Spleen (tissue), 7 donors: ENCODE data around the gene CACNA2D1.

Experiments used
- POLR2A ChIP-seq, 3 donors: fragments of 450-650 bp; IDR thresholded peaks; one replicate each; pipeline ENCODE4 v1.5.1; 2017; ENCODE audit warnings: antibody characterized with exemption in 3 of 3, mild to moderate bottlenecking in 1 of 3
- TF ChIP-seq, protein P1 (sequence below), 11 experiments: fragments of 200-600 bp in 7 of 11; fragments of 450-650 bp in 4 of 11; sonication (generic) in 4 of 11; IDR thresholded peaks in 8 of 11; conservative IDR thresholded peaks in 3 of 11; 1 replicate in 7 of 11; 2 replicates in 4 of 11; pipeline versions ENCODE4 v1.4.0 to v1.8.0; 2016 to 2021; ENCODE audit warnings: antibody characterized with exemption in 11 of 11, inconsistent platforms in 4 of 11, mild to moderate bottlenecking in 1 of 11
- donor health status: DM: no; HTN: no; CAD: no; lungs with moderate emphysema.
- donor health status: DM: no; HTN: no; CAD: no.
- donor health status: DM: no; HTN: no; CAD: no.

DNA sequence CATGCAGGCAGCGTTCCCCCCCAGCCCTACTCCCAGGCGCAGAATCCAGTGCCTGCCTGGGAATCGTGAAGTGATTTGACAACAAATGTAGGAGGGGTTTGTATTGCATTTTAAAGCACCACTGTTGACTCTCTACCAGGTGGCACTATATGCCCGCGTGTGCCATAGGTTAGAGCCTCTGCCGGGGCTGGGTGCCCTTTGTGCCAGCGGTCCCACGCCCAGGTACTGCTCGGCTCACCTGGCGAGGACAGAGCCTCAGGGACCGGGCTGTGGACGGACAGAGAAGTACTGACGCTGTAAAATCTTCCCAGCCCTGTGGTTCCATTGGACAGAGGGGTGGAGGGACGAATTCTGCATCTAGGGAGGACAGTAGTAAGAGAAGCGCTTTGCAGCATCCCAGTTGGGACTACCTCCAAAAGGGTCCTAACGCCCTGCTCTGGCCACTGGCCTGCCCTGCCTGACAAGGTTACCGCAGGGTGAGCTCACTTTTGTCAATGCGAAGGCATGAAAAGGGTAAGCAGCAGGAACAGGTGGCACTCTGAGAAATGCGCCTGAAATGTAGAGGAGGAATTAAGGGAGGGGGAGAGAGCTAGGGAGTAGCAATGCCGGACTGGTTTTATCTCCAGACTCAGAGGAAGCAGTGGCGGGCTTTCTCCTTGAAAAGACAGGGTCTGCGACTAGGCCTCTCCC lies 788 bp upstream of the CACNA2D1 start:
- TF ChIP-seq POLR2A (IDR thresholded peaks at IDR 0.05): no peak
- TF ChIP-seq, protein P1, sequence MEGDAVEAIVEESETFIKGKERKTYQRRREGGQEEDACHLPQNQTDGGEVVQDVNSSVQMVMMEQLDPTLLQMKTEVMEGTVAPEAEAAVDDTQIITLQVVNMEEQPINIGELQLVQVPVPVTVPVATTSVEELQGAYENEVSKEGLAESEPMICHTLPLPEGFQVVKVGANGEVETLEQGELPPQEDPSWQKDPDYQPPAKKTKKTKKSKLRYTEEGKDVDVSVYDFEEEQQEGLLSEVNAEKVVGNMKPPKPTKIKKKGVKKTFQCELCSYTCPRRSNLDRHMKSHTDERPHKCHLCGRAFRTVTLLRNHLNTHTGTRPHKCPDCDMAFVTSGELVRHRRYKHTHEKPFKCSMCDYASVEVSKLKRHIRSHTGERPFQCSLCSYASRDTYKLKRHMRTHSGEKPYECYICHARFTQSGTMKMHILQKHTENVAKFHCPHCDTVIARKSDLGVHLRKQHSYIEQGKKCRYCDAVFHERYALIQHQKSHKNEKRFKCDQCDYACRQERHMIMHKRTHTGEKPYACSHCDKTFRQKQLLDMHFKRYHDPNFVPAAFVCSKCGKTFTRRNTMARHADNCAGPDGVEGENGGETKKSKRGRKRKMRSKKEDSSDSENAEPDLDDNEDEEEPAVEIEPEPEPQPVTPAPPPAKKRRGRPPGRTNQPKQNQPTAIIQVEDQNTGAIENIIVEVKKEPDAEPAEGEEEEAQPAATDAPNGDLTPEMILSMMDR (IDR thresholded peaks at IDR 0.05 in 8 of 11, conservative IDR thresholded peaks at IDR 0.05 in 3 of 11): peak in 2 of 11 experiments; percentile 5 to 6
